Measurements from ENCODE around the gene WBP2. TPM values are rescaled to one million over a fixed set of nuclear protein-coding genes. Genes with fewer than 3 reads are reported as not detected.

The WBP2 gene
- total RNA-seq, 1 experiment from 2014 or later, result 132 TPM

GRCh38 chr17:75845058-75845711, 9.9 kb downstream of the WBP2 start:
- H4K20me1 ChIP-seq (ENCODE audit: insufficient read depth), result no peaks in the 10 kb centered on the region
- ATAC-seq (peak; percentile 86), DNase-seq (ENCODE audit: low read depth, low spot score) (peak; percentile 96)
- peak overlapping the region; percentile 46 to 57 for H3K4me3 ChIP-seq (replicated peaks in 1 of 2; ENCODE audit: low read depth in 1 of 2, low read length in 2 of 2)
- H3K4me2 ChIP-seq (ENCODE audit: low read length), result peak overlapping the region; percentile 99
- no peaks in the 10 kb centered on the region for H3K9me2 ChIP-seq (ENCODE audit: insufficient read depth)
- H3K27ac ChIP-seq (ENCODE audit: low read depth, low read length), result peak overlapping the region; percentile 88
- CTCF ChIA-PET, result interaction anchor here (0.9 to 3.3 kb wide), 17 partner anchors 10 to 212 kb away, joined by 3 to 46 read pairs (median 5); partner anchors contain the start of gene WBP2
- H3K9ac ChIP-seq (ENCODE audit: low read length), result peak overlapping the region; percentile 86
- peaks cover 33 to 63% of the 10 kb centered on the region in 2 experiments for H3K4me1 ChIP-seq (ENCODE audit: control insufficient read depth in 1 of 2, insufficient read depth in 2 of 2, low read length in 2 of 2)
- RAD21 ChIA-PET (ENCODE audit: low non-redundant PET in 1 of 2, low total read pairs in 2 of 2, uncharacterized antibody in 2 of 2, unreplicated experiment in 2 of 2), result interaction anchor here (1.1 to 1.4 kb wide), 2 partner anchors 9 to 69 kb away, joined by 3 to 4 read pairs; no protein-coding TSS in a partner anchor
- H3K27me3 ChIP-seq (ENCODE audit: insufficient read depth, low read length), result no peaks in the 10 kb centered on the region
- BruUV-seq (replicated peaks), result no TSS peak
- H3K36me3 ChIP-seq (ENCODE audit: control insufficient read depth in 1 of 2, insufficient read depth in 2 of 2, low read length in 2 of 2), result peaks cover 19 to 21% of the 10 kb centered on the region in 2 experiments; a peak in 3 of 4 replicates
- no peaks in the 10 kb centered on the region for H3K9me3 ChIP-seq (ENCODE audit: control insufficient read depth in 1 of 2, insufficient read depth in 1 of 2, low read depth in 1 of 2, low read length in 2 of 2)
- H2AFZ ChIP-seq (ENCODE audit: low read depth, low read length, poor library complexity, severe bottlenecking), result no peak overlapping the region
- peak in 2 of 3 experiments; percentile 96 to 98; a peak in 5 of 6 replicates for TF ChIP-seq CTCF (IDR thresholded peaks at IDR 0.05 in 2 of 3, conservative IDR thresholded peaks at IDR 0.05 in 1 of 3; ENCODE audit: borderline replicate concordance in 1 of 3, insufficient read depth in 1 of 3, low read depth in 2 of 3, low read length in 2 of 3)
- TF ChIP-seq FOSL1 (IDR thresholded peaks at IDR 0.05; ENCODE audit: low read depth), result no peak
- TF ChIP-seq YY1 (IDR thresholded peaks at IDR 0.05; ENCODE audit: extremely low read depth, insufficient replicate concordance, low read depth, low read length), result peak; percentile 72
- TF ChIP-seq MAX (IDR thresholded peaks at IDR 0.05), result peak; percentile 47; the same call in 1 of the 2 replicates
- no peak for TF ChIP-seq ZBTB33 (IDR thresholded peaks at IDR 0.05; ENCODE audit: extremely low read depth, insufficient replicate concordance, low read length)
- TF ChIP-seq JUND (IDR thresholded peaks at IDR 0.05), result no peak
- TF ChIP-seq ZFX (IDR thresholded peaks at IDR 0.05), result peak; percentile 62; the same call in 1 of the 2 replicates
- TF ChIP-seq EGR1 (IDR thresholded peaks at IDR 0.05; ENCODE audit: low read depth), result no peak
- TF ChIP-seq ELF1 (IDR thresholded peaks at IDR 0.05; ENCODE audit: borderline replicate concordance, low read depth), result no peak
- no peak for TF ChIP-seq RAD21 (IDR thresholded peaks at IDR 0.05; ENCODE audit: low read depth)
- no peak; the same call in 1 of the 2 replicates for TF ChIP-seq SP1 (IDR thresholded peaks at IDR 0.05; ENCODE audit: low read depth)
- TF ChIP-seq POLR2AphosphoS5 (IDR thresholded peaks at IDR 0.05; ENCODE audit: low read depth, low read length), result peak; percentile 23
- TF ChIP-seq SRF (IDR thresholded peaks at IDR 0.05; ENCODE audit: low read depth), result no peak
- H3K79me2 ChIP-seq (ENCODE audit: insufficient read depth, low read length), result no peaks in the 10 kb centered on the region
- POLR2A ChIA-PET, result interaction anchor here (0.7 to 3.3 kb wide), 13 partner anchors 10 to 72 kb away, joined by 3 to 42 read pairs (median 5); partner anchors contain the start of genes TRIM47, UNK and WBP2
- intact Hi-C loops (cut with micrococcal nuclease), result loop anchor here (1.0 to 2.0 kb wide), 2 partner anchors 10 to 60 kb away; partner anchors contain the start of genes UNK and WBP2

All from HCT116 (cell line).